ENCODE measurements around the gene ING3.

The ING3 gene

GRCh38 chr7:120990468-120991118 is 40.0 kb downstream of the ING3 start:
- no peak for DNase-seq

- DNase-seq: no peak
These were observed 40.6 kb downstream of the ING3 start for GRCh38 chr7:120991161-120991560.

- DNase-seq: no peak
These were observed 41.0 kb downstream of the ING3 start for GRCh38 chr7:120991581-120991980.

- DNase-seq: no peak
These were observed 41.8 kb downstream of the ING3 start for GRCh38 chr7:120992272-120992964.

GRCh38 chr7:120992965-120993494 is 42.5 kb downstream of the ING3 start:
- no peak for DNase-seq

GRCh38 chr7:120993553-120994191 is 43.1 kb downstream of the ING3 start:
- DNase-seq: no peak

GRCh38 chr7:120994512-120995410 is 44.2 kb downstream of the ING3 start:
- DNase-seq: no peak

- no peak for DNase-seq
These were observed 45.1 kb downstream of the ING3 start for GRCh38 chr7:120995654-120996053.

GRCh38 chr7:120996333-120996987 is 45.9 kb downstream of the ING3 start:
- no peak for DNase-seq

- no peak for DNase-seq
These were observed 46.4 kb downstream of the ING3 start for GRCh38 chr7:120996988-120997345.

GRCh38 chr7:120997882-120998474 is 47.4 kb downstream of the ING3 start:
- no peak for DNase-seq

GRCh38 chr7:120998520-120998919 is 47.9 kb downstream of the ING3 start:
- no peak for DNase-seq

GRCh38 chr7:120998996-120999565 is 48.5 kb downstream of the ING3 start:
- no peak for DNase-seq

- DNase-seq: no peak
These were observed 49.8 kb downstream of the ING3 start for GRCh38 chr7:121000081-121000983.

GRCh38 chr7:121001234-121001906 is 50.8 kb downstream of the ING3 start:
- DNase-seq: no peak

GRCh38 chr7:121002048-121002756 is 51.6 kb downstream of the ING3 start:
- no peak for DNase-seq

- DNase-seq: no peak
These were observed 52.2 kb downstream of the ING3 start for GRCh38 chr7:121002757-121003200.

GRCh38 chr7:121003986-121004685 is 53.6 kb downstream of the ING3 start:
- peak; percentile 2 for DNase-seq
